Thymus (tissue), 11 donors: ENCODE data around the gene XAGE3. TPM values are rescaled to one million over a fixed set of nuclear protein-coding genes. Genes with fewer than 3 reads are reported as not detected.
"Not testable (repeated sequence)": the region's sequence is repeated elsewhere in the genome, so short reads cannot be mapped to it uniquely, and the experiment has no call there.

ENCODE experiments used
- DNase-seq, 9 donors: peaks; one replicate each; pipeline ENCODE4 v3.0.0-alpha.2; 2013; ENCODE audit warnings: low spot score in 9 of 9, low read depth in 6 of 9, missing footprints in 1 of 9
- H3K27ac ChIP-seq, 2 donors: one replicate each; pipeline ENCODE4 v1.5.1; 2013; ENCODE audit warnings: control low read depth in 1 of 2, low read depth in 1 of 2, low read length in 1 of 2, mild to moderate bottlenecking in 1 of 2, moderate library complexity in 1 of 2
- H3K27me3 ChIP-seq, 2 donors: one replicate each; pipeline ENCODE4 v1.5.1; 2013; ENCODE audit warnings: low read length in 1 of 2; ENCODE audit not compliant: control insufficient read depth in 2 of 2, insufficient read depth in 1 of 2
- H3K36me3 ChIP-seq, 2 donors: one replicate each; pipeline ENCODE4 v1.5.1; 2013; ENCODE audit warnings: low read length in 1 of 2, mild to moderate bottlenecking in 1 of 2, moderate library complexity in 1 of 2; ENCODE audit not compliant: control insufficient read depth in 2 of 2, insufficient read depth in 2 of 2
- H3K4me1 ChIP-seq, 2 donors: one replicate each; pipeline ENCODE4 v1.5.1; 2013; ENCODE audit warnings: low read length in 2 of 2; ENCODE audit not compliant: control insufficient read depth in 2 of 2, insufficient read depth in 2 of 2
- H3K4me3 ChIP-seq, 2 donors: one replicate each; pipeline ENCODE4 v1.5.1; 2013; ENCODE audit warnings: low read length in 2 of 2, control low read depth in 1 of 2, mild to moderate bottlenecking in 1 of 2
- H3K9me3 ChIP-seq, 2 donors: one replicate each; pipeline ENCODE4 v1.5.1; 2013; ENCODE audit warnings: low read length in 1 of 2, mild to moderate bottlenecking in 1 of 2; ENCODE audit not compliant: control insufficient read depth in 2 of 2, insufficient read depth in 1 of 2
- WGBS: extraction: QIAGEN DNeasy Blood & Tissue Kit; methylation state at CpG from one replicate; pipeline ENCODE4 v1.1.7; 2013; 5-methylcytosine and 5-hydroxymethylcytosine counted together
- polyA plus RNA-seq: library from polyadenylated mRNA; stranded (reverse); fragments of 200-250 nt; gene quantifications from one replicate; pipeline ENCODE4 v1.2.3, GENCODE V29; 2013
- total RNA-seq: library from RNA; stranded (reverse); fragments of 120-200 nt; gene quantifications from one replicate; pipeline ENCODE4 v1.2.4, GENCODE V29; 2013
- donor health status: healthy.

XAGE3 gene
- total and polyA plus RNA-seq, 2 donors: not detected

DNA sequence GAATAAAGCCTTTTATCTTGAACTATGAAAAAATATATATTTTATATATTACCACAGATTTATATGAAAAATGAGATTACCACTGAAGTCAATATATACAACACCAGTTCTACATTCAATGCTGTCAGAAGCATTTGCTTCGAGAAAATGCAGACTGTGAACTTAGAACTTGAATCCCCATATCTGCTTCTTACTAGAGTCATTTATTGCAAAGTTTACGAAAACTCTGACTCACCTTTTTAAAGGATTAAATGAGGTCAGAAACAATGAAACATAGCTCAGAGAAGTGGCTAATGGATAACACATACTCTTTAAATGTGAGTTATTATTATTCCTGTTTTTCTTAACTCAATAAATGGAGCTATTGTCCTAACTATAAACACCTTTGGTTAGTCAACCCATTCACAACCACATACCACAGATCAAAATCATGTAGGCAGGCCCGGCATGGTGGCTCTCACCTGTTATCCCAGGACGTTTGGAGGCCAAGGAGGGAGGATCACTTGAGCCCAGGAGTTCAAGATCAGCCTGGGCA lies 10.8 kb downstream of the XAGE3 start:
- not testable (repeated sequence) for H3K4me3 ChIP-seq, H3K27ac ChIP-seq, H3K9me3 ChIP-seq, H3K36me3 ChIP-seq, DNase-seq, H3K4me1 ChIP-seq, H3K27me3 ChIP-seq
- WGBS: 67% methylated on average over 4 of the region's 4 CpGs

DNA sequence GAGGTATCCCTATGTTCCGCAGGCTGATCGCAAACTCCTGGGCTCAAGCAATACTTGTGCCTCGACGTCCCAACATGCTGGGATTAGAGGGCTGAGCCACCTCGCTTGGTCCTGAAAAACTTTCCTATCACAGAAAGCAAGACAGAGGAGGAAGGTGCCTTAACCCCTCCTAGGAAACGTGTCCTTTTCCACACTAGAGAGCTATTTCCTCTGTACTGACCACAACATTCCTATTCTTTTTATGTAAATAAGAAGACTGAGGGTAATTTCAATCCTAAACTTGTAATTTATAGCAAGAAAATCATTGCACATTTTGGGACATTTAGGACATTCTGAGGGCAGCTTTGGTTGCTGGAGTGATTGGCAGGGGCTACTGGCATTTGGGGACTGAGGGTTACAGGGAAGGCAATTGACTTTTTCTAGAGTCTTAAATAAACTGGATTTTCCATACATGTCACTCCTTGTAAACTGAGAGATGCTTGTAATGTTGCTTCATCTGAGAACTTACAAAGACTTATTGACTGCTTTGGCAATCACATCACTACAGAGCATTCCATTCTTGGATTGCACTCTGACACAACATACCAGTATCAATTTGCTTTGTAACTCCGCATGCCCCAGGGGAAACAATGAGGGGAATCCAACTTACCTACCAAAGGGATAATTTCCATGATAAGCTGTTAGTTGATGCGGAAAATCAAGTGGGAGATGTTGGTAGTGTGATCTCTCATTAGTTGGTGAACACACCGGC lies 15.6 kb downstream of the XAGE3 start:
- WGBS: 89% methylated on average over 9 of the region's 9 CpGs
- no peak overlapping the region for H3K4me3 ChIP-seq
- no peaks in the 10 kb centered on the region for H3K4me1 ChIP-seq
- DNase-seq: no peak
- H3K36me3 ChIP-seq: no peaks in the 10 kb centered on the region
- H3K27me3 ChIP-seq: no peaks in the 10 kb centered on the region
- H3K9me3 ChIP-seq: no peaks in the 10 kb centered on the region
- H3K27ac ChIP-seq: no peak overlapping the region

DNA sequence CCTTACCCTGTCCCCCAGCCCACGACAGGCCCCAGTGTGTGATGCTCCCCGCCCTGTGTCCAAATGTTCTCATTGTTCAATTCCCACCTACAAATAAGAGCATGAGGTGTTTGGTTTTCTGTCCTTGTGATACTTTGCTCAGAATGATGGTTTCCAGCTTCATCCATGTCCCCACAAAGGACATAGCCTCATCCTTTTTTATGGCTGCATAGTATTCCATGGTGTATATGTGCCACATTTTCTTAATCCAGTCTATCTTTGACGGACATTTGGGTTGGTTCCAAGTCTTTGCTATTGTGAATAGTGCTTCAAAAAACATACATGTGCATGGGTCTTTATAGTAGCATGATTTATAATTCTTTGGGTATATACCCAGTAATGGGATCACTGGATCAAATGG lies 24.3 kb downstream of the XAGE3 start:
- H3K4me3 ChIP-seq, H3K27ac ChIP-seq: not testable (repeated sequence)
- 93% methylated on average over 3 of the region's 3 CpGs for WGBS

DNA sequence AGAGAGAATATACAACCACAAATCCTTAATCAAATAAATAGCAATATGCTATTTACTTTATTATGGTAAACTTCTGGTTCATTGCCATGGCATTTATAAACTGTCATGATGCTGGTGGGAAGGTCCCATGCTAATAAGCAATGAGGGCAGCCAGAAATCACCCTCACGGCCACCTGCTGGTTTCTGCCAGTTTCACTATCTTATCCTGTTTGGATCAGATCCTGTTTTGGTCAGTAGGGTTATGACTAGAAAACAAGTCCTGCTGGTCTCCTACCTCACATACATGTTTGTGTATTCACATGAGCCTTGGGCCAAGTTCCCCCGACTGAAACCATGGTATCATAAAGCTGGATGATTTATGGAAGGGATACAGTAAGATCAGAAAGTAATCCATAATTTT lies 28.7 kb downstream of the XAGE3 start:
- Histone ChIP-seq H3K36me3 (no peaks in the 10 kb centered on the region), H3K27ac (no peak overlapping the region), H3K9me3 (no peaks in the 10 kb centered on the region), H3K4me3 (no peak overlapping the region), H3K27me3 (no peaks in the 10 kb centered on the region), H3K4me1 (no peaks in the 10 kb centered on the region)
- DNase-seq: no peak
- 100% methylated on average over 2 of the region's 2 CpGs for WGBS

More for the DNA sequence above, 24.3 kb downstream of the XAGE3 start:
- not testable (repeated sequence) for H3K4me1 ChIP-seq, H3K36me3 ChIP-seq, DNase-seq, H3K27me3 ChIP-seq, H3K9me3 ChIP-seq

DNA sequence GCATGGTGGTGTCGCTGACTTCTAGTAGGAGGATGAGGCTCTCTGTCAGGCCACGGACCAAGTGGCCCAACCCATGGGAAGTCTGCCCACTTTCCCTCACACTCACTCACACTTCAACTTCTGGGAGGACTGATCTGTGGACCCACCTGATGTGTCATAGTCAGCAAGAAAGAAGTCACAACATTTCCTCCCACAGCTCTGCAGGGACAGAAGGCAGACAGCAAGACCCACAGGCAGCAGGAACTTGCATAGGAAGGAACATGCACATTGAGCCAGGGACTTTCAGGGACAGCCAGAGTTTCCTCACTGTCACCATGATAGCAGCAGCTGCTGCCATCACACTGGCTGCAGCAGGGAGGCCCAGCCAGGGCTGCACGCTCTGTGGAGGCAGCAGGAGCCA lies 37.3 kb downstream of the XAGE3 start:
- no peak overlapping the region for H3K4me3 ChIP-seq
- no peaks in the 10 kb centered on the region for H3K36me3 ChIP-seq
- DNase-seq: no peak
- no peak overlapping the region for H3K27ac ChIP-seq
- WGBS: 87% methylated on average over 3 of the region's 3 CpGs
- H3K27me3 ChIP-seq: no peaks in the 10 kb centered on the region
- no peaks in the 10 kb centered on the region for H3K9me3 ChIP-seq
- no peaks in the 10 kb centered on the region for H3K4me1 ChIP-seq

DNA sequence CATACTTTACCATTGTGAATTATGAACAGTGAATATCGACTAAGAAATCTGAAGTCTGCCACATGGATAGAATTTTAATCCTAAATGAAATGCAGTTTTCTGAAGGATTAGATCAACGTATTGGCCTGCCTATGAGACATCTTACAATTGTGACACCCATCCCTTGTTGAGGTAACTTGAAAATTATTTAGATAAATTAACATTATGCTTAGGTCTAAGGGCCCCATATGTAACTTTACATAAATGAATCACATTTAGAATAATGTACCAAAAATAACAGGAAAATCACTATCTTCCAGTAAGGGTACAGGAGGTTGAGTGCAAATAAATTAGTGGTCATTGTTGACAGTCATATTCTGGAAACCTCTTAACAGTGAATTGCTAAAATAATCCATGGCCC lies 43.3 kb downstream of the XAGE3 start:
- H3K9me3 ChIP-seq: no peaks in the 10 kb centered on the region
- 86% methylated on average over 2 of the region's 2 CpGs for WGBS
- DNase-seq: no peak
- no peaks in the 10 kb centered on the region for H3K36me3 ChIP-seq
- no peak overlapping the region for H3K4me3 ChIP-seq
- no peaks in the 10 kb centered on the region for H3K27me3 ChIP-seq
- H3K27ac ChIP-seq: no peak overlapping the region
- H3K4me1 ChIP-seq: no peaks in the 10 kb centered on the region

DNA sequence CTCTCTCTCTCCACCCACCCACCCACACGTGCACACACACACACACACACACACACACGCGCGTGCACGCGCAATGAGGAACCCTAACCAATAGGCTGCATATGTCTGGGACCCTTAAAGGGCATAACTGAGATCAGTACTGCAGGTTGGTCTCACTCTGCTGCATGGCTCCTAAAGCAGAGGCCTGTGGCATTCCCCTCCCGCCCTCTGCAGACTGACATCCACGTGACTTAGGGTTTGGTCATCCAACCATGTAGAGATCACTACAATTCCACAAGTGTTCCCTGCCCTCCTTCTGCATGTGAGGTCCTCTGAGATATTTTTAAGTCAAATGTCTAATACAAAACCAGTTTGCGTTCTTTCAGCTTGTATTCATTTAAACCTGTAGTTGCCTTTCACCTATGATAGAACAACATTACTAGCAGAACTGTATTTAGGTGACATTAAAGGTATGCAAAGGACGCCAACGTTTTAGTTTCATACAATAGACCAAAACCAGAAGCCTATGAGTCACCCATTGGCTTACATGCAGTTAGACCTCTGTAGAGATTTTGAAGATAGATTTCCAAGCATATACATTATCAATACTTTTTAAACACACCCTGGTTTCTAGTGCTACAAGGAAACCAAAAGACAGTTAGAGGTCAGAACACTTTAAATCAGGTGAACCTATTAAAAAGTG lies 46.7 kb downstream of the XAGE3 start:
- Histone ChIP-seq H3K4me1 (no peaks in the 10 kb centered on the region), H3K4me3 (no peak overlapping the region), H3K9me3 (no peaks in the 10 kb centered on the region), H3K27ac (no peak overlapping the region), H3K27me3 (no peaks in the 10 kb centered on the region), H3K36me3 (no peaks in the 10 kb centered on the region)
- WGBS: 93% methylated on average over 11 of the region's 11 CpGs
- no peak for DNase-seq

DNA sequence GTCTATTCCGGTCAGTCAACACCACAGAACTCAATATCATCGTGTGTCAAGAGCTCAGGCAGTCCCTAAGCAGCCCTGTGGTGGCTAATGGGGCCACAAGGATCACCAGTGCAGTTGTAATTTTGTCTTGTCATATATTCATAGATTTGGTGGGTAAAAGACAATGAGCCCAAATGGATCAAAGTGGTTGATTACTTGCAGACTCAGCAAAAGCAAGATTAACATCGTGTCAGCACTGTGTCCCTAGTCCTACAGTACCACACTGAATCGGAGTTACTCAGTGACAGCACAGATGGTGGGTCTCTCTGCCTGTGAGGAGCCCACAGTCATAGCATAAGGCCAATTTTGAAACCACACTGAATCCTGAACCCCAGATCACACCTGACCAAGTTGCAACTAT lies 48.1 kb downstream of the XAGE3 start:
- Histone ChIP-seq H3K9me3 (no peaks in the 10 kb centered on the region), H3K4me3 (no peak overlapping the region), H3K27ac (no peak overlapping the region), H3K27me3 (no peaks in the 10 kb centered on the region), H3K4me1 (no peaks in the 10 kb centered on the region), H3K36me3 (no peaks in the 10 kb centered on the region)
- no peak for DNase-seq
- 95% methylated on average over 4 of the region's 4 CpGs for WGBS
